HPDE6-E6E7 (cell line): Measurements from ENCODE around the gene SLC38A6.
"Not testable (repeated sequence)": the region's sequence is repeated elsewhere in the genome, so short reads cannot be mapped to it uniquely, and the experiment has no call there.

Experiments
- DNase-seq: peaks from one replicate; pipeline ENCODE4 v3.0.0; 2011; ENCODE audit warnings: missing footprints; ENCODE audit errors: extremely low spot score

The SLC38A6 gene

DNA sequence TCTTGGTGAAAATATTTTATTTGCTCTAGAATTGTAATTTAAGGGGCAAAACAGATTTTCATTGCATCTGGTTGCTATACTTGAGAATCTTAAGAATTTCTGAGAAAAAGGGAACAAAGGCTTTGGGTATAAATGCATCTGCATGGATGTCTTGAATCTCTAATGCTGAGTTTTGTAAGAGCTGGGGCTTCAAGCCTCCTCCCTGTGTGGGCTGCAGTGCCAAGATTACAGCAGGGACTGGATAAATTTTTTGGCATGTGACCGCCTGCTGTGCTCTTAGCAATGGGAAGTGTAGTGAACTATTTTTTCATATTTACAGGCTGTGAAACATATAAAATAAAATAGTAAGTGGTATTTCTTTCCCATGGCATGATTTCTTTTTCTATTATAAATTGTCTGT lies 70.0 kb downstream of the SLC38A6 start:
- no peak for DNase-seq

DNA sequence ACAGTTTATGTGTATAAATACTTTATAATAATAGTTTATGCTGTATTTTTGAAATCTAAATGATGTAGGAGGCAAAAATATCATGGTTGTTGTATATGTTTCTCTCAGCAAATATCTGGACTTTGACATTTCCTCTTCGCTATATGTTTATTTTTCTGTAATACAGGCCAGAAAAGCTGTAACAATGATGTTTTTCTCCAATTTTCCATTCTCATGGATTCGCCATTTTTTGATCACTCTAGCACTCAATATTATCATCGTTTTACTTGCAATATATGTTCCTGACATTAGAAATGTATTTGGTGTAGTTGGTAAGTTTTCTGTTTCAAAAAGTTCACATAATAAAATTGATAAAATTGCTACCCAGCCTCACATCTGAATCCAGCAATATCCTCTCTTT lies 70.6 kb downstream of the SLC38A6 start:
- DNase-seq: no peak

DNA sequence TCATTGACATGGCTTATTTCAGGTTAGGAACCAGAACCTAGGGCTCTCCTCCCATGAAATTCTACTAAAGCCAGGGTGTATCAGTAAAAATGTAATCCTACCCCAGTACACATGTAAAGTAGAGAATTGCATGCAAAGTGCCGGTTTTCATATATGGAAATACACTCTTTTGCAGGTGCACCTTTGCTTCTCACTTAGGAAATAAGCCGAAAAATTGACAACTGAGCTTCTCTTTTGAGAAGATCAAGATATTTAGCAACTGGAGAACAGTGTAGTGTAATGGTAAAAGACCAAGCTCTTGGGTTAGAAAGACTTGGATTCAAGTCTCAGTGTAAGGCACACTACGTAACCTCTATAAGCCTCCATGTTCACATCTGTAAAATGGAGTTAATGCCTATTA lies 82.4 kb downstream of the SLC38A6 start:
- no peak for DNase-seq

DNA sequence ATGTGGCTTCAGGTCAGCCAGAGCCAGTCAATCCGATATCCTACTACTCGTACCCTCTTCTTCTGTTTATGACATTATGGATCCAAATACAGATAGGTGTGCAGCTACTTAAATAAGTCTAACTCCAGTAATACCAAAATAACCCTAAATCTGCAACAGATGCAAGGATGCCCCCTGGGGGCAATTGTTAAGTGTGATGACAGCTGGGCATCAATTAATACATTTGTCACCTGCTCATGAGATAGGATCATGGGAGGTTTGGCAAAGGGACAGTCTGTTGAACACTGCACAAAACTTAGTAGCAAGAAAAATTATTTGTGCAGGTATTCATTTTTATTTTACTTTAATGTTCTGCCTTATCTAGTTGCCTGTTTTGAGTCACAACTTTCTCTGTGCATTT lies 83.2 kb downstream of the SLC38A6 start:
- no peak for DNase-seq

DNA sequence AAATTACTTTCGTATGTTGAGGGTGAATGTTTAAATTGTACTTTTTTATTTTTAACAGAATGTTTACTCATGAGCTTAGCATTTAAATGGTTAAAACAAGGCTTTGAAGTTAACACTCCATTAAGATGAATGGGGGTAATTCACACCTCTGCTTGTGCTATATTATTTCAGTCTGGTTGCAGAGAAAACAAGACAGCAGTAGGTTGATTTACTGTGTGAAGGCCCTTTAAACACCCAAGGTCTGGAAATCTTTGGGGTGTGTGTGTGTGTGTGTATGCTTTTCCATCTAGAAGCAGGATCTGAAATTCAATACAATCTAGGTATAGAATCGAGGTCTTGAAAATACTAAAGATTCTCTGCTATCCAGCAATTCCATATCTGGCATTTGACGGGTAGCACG lies 83.8 kb downstream of the SLC38A6 start:
- no peak for DNase-seq

DNA sequence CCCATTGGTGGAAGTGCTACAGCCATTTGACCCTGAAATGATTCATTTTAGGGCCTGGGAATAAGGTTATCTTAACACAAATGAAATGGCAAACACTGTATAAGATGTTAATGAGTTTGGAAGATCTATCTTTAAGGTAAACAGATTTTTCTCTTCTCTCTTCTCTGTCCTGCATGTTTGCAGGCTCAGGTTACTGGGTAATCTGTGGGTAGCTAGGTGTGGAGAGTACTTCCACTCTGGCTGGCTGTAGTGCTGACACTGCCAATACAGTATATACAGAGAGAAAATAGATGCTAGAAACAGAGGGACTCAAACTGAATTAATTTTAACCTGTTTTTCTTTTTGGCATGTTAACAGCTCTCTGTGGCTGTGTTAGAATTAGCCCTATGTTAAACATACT lies 84.6 kb downstream of the SLC38A6 start:
- DNase-seq: no peak

DNA sequence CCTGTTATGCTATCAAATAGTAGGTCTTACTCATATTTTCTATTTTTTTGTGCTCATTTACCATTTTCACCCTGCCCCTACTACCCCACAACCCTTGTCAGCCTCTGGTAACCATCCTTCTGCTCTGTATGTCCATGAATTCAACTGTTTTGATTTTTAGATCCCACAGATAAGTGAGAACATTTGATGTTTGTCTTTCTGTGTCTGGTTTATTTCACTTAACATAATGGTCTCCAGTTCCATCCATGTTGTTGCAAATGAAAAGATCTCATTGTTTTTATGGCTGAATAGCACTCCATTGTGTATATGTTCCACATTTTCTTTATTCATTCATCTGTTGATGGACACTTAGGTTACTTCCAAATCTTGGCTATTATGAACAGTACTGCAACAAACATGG lies 91.4 kb downstream of the SLC38A6 start:
- DNase-seq: not testable (repeated sequence)

DNA sequence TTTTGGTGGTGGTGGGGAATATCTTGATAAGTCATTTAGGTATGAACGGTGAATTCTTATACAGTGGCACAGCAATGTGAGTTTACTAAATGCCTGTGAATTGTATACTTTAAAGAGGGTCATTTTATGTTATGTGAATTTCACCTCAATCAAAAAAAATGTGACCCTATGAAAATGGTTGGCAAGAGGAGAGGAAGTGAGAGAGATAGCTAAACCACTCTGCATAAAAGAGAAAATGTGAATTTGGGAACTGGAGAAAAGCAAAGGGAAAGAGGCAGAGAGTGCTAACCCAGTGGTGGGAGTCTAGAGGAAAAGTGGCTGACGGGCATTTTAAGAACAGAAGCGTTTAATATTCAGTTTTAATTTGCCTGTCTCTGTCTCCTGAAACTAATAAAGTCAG lies 93.8 kb downstream of the SLC38A6 start:
- DNase-seq: no peak

DNA sequence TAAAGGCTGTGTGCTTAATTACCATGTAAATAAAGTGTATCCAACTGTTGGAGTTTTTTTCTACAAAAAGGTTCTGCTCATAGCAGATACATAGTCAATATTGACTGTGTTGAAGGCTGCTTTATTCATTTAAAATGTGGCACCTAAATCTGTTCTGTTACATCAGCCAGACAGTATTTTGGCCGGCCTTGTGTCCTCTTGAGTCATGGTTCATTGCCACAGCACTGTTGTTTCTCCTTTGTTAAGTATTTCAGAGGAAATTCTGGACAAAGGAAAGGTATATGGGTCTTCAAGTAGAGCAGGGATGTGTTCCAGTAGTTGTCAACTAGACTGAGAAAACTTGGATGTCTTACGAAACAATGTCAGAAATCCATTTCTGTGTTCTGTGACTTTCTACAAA lies 95.5 kb downstream of the SLC38A6 start:
- no peak for DNase-seq

DNA sequence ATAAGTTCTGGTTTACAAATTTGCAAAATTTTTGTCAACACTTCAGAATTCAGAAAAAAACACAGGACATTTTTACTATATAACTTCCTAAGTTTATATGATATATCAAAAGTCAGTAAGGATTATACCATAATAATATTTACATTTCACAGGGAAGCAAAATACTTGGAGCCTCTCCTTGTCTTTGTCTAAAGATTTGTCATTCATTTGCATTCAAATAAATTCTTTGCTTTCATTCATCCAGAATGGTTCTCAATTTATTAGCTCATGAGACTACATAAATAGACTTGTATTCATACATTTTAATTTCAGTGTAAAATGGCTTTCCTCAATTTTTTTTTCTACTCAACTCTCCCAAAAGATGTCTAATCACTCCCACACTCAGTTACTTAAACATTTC lies 96.4 kb downstream of the SLC38A6 start:
- no peak for DNase-seq

DNA sequence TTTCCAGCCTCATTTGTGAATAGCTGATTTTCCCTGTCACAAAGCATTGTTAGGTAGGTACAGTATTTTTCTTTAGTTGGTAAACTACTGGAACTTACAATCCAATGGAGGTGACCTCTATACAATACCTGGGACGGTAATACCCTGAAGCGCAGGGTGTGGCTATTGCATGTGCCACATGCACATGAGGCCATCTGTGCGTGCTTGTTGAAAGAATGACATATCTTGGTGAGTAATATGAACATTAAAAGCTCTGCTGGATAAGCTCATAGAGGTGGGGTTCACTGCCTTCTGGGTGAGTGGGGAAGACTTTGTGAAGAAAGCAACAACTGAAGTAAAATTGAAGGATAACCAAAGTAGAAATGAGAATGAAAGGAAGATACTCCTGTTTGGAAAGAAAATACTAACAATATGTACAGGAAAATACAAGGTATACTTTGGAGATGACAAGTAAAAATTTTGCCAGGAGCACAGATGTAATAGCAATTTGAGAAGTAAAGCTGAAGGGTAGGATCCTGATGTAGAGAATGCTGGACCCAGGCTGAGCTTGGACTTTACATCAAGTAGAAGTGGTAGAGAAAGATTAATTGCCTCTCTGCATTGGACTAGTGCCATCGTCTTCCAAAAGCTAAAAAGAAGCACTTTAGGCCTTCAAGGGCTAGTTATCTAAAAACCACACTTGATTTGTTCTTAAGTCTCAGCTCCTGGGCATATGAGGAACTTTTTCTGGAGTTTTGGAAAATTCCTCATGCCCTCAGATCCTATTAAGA lies 97.1 kb downstream of the SLC38A6 start:
- peak; percentile 49 for DNase-seq

DNA sequence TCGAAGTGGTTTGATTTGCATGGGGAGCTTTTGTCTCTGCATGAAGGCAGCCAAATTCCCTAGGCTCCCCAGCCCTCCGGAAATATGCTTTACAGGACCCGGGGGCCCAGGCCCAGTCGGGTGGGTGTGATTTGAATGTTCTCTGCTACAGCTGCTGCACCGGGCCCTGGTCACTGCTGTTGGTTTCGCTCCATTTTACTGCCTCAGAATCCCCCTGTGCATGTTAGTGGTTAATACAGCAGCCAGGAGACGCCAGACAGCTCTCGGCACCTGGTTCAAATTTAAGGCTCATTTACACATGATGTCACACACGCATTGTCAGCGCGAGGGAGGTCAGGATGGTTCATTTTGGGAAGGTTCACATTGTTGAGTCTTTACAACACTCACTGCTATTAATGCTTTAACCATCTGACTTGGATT lies 99.6 kb downstream of the SLC38A6 start:
- no peak for DNase-seq

DNA sequence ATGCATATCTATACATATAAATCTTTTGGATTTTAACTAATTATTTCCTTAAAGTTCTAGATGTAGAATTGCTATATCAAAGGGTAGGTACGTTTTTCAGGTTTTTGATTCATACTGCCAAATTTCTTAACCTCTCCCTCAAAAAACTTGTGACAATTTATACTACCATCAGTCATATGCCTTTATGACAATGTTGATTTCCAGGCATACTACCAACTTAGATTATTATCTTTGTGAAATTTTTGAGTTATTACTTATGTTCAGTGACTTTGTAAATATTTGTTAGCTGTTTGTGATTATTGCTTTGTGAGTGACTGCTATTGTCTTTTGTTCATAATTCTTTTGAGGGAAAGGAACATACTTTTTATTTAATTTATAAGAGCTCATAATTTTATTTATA lies 107.0 kb downstream of the SLC38A6 start:
- no peak for DNase-seq

DNA sequence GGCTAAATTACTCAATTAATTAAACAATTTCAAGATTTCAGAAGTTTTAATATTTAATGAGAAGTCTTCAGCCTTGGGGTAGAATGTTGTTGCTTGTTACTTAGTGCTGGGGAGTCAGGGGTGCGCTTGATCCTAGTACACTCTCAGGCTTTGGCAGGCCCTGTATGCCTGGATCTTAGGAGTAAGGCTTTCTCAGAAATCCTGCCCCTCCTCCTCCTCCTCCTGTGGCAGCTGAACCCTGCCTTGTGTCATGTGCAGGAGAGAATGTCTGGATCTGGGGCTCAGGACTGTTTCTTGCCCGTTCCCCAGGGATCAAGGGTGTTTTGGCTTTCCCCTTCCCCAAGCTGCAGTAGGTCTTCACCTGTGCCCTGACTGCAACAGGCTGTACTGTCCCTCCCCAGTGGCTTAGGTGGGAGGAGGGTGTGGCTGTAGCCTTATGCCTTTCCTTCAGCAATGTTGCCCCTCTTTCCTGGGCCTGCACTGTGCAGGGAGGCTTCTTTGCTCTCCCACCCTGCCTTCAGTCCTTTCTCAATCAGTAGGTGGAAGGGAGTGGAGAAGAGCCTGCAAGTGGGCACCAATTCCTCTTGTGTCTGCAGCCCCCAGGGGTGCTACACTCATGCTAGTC lies 108.2 kb downstream of the SLC38A6 start:
- DNase-seq: no peak

DNA sequence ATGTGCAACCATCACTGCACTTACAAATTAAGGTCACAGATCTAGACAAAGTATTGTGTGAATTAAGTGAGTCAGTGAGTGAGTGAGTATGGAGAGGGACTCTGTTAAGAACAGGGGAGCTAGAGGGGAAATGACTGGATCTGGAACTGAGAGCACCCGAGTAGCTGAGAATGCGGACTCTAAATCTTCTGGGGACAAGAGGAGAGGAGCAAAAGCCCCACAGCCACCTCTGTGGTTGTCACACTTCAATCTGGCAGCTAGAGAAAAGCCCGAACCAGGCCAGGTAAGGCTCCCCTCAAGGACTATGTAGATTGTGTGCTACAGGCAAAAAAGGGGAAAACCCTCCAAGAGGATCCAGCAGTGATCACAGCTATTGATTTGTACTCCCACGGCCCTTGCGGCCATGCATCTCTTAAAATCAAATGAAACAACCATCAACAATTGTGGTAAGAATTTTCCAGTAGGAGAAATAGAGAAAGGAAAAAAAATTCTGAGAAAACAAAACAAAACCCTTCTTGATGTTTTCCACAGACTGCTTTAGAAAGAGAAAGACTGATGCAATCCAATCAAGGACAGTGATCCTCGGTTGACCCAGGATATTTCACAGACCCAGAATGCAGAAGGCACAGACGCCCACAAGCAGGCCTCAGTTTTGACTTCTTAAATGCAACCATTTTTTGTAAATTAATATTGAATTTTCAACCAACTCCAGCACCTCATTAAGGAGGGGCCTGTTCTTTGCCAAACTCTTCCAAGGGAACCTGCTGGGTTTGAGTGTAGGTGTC lies 109.6 kb downstream of the SLC38A6 start:
- DNase-seq: no peak

DNA sequence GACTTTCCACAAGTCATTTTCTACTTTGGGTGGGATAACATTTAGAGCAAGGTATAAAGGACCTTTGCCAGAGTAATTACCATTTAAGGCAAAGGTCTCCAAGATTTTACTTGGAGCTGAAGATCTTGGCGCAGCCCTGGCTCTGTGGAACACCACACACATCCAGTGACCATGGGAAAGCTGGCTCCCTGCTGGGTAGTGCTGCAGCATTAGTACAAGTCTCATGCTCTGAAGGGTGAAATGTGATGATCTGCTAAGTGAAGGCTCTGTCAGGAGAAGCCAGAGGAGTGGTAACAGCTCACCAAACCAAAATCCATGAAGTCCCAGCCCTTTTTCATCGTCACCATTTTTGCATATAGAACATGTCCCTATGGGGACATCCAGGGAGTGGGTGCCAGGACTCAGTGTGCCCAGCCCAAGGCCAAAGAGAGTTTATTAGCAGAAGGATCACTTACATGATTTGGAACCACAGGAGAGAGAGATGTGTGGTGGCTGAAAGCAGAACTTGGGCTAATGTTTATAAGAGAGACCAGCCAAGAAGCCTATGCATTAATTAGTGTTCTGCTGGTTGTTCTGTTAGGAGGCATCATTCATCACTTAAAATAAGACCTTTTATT lies 110.7 kb downstream of the SLC38A6 start:
- DNase-seq: no peak

DNA sequence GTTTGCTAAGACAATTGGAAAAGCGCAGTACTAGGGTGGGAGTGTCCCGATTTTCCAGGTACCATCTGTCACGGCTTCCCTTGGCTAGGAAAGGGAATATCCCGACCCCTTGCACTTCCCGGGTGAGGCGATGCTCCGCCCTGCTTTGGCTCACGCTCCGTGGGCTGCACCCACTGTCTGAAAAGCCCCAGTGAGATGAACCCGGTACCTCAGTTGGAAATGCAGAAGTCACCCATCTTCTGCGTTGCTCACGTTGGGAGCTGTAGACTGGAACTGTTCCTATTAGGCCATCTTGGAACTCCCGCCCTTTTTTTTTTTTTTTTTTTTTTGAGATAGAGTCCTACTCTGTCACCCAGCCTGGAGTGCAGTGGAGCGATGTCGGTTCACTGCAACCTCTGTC lies 117.1 kb downstream of the SLC38A6 start:
- DNase-seq: not testable (repeated sequence)

DNA sequence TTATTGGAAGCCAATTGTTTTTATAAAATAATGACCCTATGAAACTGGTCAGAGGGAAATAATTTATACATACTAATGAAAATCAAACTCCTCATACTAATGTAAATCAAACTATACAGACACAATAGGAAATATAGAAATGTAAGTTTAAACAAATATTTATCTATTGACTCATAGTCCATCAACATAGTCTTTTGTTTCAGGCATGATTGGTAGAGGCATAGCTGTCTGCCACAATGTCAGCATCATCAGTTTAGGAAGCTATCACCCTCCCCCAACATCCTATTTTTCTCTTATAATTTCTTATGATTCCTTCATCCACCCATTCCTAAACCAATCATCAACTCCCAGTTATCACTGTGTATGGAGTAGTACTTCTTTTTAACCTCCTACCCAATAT lies 117.7 kb downstream of the SLC38A6 start:
- DNase-seq: no peak

DNA sequence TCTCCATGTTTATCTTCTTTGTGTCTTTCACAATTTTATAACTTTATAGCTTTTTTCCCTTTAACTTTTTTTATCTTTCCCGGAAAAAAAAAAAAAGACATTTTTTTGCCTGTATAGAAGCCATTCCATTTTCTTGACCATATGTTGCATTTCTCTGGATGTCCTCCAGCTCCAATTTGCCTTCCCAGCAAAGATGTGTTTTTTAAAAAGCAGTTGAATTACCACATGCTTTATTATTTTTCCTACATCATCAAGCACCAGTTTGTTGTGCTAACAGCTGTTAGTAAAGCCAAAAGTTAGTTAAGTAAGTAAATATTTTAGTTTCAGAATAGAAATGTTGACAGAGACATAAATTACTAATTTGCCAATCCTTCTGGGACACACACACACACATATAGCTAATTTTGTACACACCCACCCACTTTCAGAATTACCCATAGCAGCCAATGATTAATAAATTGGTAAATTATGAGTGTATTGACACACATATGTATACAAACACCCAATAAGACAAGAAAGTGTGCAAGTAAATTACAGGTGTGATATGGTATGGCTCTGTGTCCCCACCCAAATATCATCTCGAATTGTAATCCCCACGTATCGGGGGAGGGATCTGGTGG lies 118.3 kb downstream of the SLC38A6 start:
- DNase-seq: no peak

DNA sequence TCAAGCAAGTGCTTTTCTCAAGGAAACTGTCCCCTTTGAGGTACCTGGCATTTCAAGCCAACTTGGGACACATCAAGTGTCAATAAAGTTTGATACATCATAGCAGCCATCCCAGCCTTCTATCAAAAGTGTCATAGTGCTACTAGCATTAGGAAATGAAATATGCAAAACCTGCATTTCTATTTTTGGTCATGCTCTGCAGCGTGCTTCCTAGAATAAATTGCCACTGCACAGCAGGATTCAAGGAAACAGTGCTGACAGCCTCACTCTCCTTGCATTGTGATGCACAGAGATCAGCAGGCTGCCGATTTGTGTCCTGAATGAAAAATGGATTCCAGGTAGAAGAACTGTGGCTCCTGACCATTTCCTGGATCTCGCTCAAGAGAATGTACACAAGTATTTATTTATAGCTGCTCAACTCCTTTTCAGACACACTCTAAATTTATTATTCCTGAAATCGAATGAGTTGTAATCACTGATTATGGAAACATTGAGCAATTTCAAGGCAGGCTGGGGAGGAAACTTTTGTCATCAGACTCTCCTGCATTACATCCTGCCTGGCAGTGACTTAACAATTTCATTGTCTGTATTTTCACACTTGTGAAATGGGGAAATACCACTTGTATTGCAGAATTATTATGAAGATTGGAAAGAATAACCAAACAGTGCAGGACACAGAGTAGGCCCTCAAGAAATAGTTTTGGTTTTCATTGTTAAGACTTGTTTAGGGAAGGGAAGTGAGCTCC lies 120.9 kb downstream of the SLC38A6 start:
- no peak for DNase-seq
